Measurements from ENCODE around the gene MADCAM1. TPM values are rescaled to one million over a fixed set of nuclear protein-coding genes. Genes with fewer than 3 reads are reported as not detected.

The MADCAM1 gene
- total RNA-seq, 2 experiments from 2014 or later = 0.20 to 0.22 TPM

- H3K27ac Mint-ChIP-seq = no peak overlapping the region
- ATAC-seq = no peak
- CTCF ChIA-PET = interaction anchor here (1.3 to 3.0 kb wide), 4 partner anchors 10 to 37 kb away, joined by 3 to 22 read pairs (median 8); partner anchors contain the start of genes CDC34 and TPGS1
- no peak for DNase-seq
- intact Hi-C loops (cut with micrococcal nuclease) = no loop called here
- no peak overlapping the region for H3K4me3 Mint-ChIP-seq
- peaks cover 18% of the 10 kb centered on the region for H3K27me3 Mint-ChIP-seq
- H3K36me3 Mint-ChIP-seq (ENCODE audit: low read depth) = no peaks in the 10 kb centered on the region
- TF ChIP-seq, protein P1, sequence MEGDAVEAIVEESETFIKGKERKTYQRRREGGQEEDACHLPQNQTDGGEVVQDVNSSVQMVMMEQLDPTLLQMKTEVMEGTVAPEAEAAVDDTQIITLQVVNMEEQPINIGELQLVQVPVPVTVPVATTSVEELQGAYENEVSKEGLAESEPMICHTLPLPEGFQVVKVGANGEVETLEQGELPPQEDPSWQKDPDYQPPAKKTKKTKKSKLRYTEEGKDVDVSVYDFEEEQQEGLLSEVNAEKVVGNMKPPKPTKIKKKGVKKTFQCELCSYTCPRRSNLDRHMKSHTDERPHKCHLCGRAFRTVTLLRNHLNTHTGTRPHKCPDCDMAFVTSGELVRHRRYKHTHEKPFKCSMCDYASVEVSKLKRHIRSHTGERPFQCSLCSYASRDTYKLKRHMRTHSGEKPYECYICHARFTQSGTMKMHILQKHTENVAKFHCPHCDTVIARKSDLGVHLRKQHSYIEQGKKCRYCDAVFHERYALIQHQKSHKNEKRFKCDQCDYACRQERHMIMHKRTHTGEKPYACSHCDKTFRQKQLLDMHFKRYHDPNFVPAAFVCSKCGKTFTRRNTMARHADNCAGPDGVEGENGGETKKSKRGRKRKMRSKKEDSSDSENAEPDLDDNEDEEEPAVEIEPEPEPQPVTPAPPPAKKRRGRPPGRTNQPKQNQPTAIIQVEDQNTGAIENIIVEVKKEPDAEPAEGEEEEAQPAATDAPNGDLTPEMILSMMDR (IDR thresholded peaks at IDR 0.05) = no peak
- POLR2A ChIA-PET = interaction anchor here (0.9 to 1.3 kb wide), 2 partner anchors 8 to 12 kb away, joined by 4 to 5 read pairs; partner anchors contain the start of gene TPGS1
- peaks cover 2% of the 10 kb centered on the region for H3K4me1 Mint-ChIP-seq (ENCODE audit: low read depth)
- H3K9me3 Mint-ChIP-seq = peaks cover 2% of the 10 kb centered on the region
Observed at GRCh38 chr19:495081-495401, 1.2 kb upstream of the MADCAM1 start.

DNA sequence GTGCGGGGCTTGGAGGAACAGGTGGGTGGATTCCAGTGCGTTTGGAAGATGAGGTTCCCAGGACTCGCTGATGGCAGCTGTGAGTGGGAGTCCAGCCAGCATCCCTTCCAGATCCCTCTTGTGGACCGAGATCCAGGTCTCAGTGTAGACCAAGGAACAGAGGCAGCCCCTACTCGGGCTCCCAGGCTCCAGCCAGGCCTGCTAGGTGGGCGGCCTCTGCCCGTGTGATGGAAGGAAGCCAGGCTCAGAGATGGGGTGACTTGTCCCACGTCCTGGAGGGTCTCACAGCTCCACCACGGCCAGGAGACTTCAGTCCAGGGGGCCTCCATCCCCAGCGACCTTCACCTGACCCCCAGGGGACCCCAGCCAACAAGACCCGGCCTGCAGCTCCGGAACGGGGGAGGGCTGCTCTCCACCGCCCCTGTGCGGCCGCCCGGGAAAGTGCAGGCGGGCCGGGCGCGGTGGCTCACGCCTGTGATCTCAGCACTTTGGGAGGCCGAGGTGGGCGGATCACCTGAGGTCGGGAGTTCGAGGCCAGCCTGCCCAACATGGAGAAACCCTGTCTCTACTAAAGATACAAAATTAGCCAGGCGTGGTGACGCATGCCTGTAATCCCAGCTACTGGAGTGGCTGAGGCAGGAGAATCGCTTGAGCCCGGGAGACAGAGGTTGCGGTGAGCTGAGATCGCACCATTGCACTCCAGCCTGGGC lies 729 bp upstream of the MADCAM1 start:
- DNase-seq = peak; percentile 67
- POLR2A ChIA-PET = interaction anchor here (0.9 to 1.3 kb wide), 2 partner anchors 8 to 11 kb away, joined by 4 to 5 read pairs; partner anchors contain the start of gene TPGS1

GRCh38 chr19:496986-497385 lies 700 bp downstream of the MADCAM1 start:
- ATAC-seq = no peak
- ChIA-PET CTCF (no interaction called here), POLR2A (interaction anchor here (2.6 kb wide), 1 partner anchor 10 kb away, joined by 10 read pairs; no protein-coding TSS in a partner anchor)

More for the DNA sequence above, 729 bp upstream of the MADCAM1 start:
- peaks cover 18% of the 10 kb centered on the region for H3K27me3 Mint-ChIP-seq
- peaks cover 2% of the 10 kb centered on the region for H3K9me3 Mint-ChIP-seq
- intact Hi-C loops (cut with micrococcal nuclease) = no loop called here
- peak; percentile 69 for ATAC-seq
- no peaks in the 10 kb centered on the region for H3K36me3 Mint-ChIP-seq (ENCODE audit: low read depth)
- H3K27ac Mint-ChIP-seq = no peak overlapping the region
- CTCF ChIA-PET = interaction anchor here (1.3 to 3.0 kb wide), 4 partner anchors 9 to 37 kb away, joined by 3 to 22 read pairs (median 8); partner anchors contain the start of genes CDC34 and TPGS1
- H3K4me3 Mint-ChIP-seq = no peak overlapping the region
- H3K4me1 Mint-ChIP-seq (ENCODE audit: low read depth) = peaks cover 2% of the 10 kb centered on the region
- TF ChIP-seq, protein P1 (IDR thresholded peaks at IDR 0.05) = peak; percentile 93

GRCh38 chr19:497491-497868 lies 1.2 kb downstream of the MADCAM1 start:
- Mint-ChIP-seq H3K4me1 (ENCODE audit: low read depth) (peaks cover 3% of the 10 kb centered on the region), H3K36me3 (ENCODE audit: low read depth) (no peaks in the 10 kb centered on the region), H3K9me3 (peaks cover 2% of the 10 kb centered on the region), H3K27me3 (peaks cover 18% of the 10 kb centered on the region), H3K27ac (no peak overlapping the region), H3K4me3 (no peak overlapping the region)
- intact Hi-C loops (cut with micrococcal nuclease) = no loop called here
- no peak for DNase-seq
- CTCF ChIA-PET = interaction anchor here (1.1 to 1.4 kb wide), 2 partner anchors 9 to 14 kb away, joined by 4 to 8 read pairs; partner anchors contain the start of gene TPGS1
- TF ChIP-seq, protein P1 (IDR thresholded peaks at IDR 0.05) = no peak
- no peak for ATAC-seq
- POLR2A ChIA-PET = interaction anchor here (2.6 kb wide), 1 partner anchor 9 kb away, joined by 10 read pairs; no protein-coding TSS in a partner anchor

More at GRCh38 chr19:496986-497385, 700 bp downstream of the MADCAM1 start:
- Mint-ChIP-seq H3K27me3 (peaks cover 18% of the 10 kb centered on the region), H3K27ac (no peak overlapping the region), H3K4me1 (ENCODE audit: low read depth) (peaks cover 2% of the 10 kb centered on the region), H3K4me3 (no peak overlapping the region), H3K9me3 (peaks cover 2% of the 10 kb centered on the region), H3K36me3 (ENCODE audit: low read depth) (no peaks in the 10 kb centered on the region)
- DNase-seq = no peak
- intact Hi-C loops (cut with micrococcal nuclease) = no loop called here
- TF ChIP-seq, protein P1 (IDR thresholded peaks at IDR 0.05) = no peak

Data from activated CD8-positive, alpha-beta T cell treated with anti-CD3 and anti-CD28 coated beads for 36 hours (primary cell).